Transverse colon (tissue), 3 donors: ENCODE data around the gene TPCN2.

ENCODE experiments used
- POLR2A ChIP-seq: fragments of 450-650 bp; IDR thresholded peaks from one replicate; pipeline ENCODE4 v1.6.1; 2016; ENCODE audit warnings: antibody characterized with exemption, mild to moderate bottlenecking, moderate library complexity
- TF ChIP-seq, protein P1 (sequence below), 5 experiments: fragments of 200-600 bp in 3 of 5; fragments of 450-650 bp in 2 of 5; sonication (generic) in 3 of 5; IDR thresholded peaks; 1 replicate in 2 of 5; 2 replicates in 3 of 5; pipeline ENCODE4 v1.5.1; 2016 to 2017; ENCODE audit warnings: antibody characterized with exemption in 5 of 5, inconsistent platforms in 3 of 5, mild to moderate bottlenecking in 2 of 5, moderate library complexity in 1 of 5

DNA sequence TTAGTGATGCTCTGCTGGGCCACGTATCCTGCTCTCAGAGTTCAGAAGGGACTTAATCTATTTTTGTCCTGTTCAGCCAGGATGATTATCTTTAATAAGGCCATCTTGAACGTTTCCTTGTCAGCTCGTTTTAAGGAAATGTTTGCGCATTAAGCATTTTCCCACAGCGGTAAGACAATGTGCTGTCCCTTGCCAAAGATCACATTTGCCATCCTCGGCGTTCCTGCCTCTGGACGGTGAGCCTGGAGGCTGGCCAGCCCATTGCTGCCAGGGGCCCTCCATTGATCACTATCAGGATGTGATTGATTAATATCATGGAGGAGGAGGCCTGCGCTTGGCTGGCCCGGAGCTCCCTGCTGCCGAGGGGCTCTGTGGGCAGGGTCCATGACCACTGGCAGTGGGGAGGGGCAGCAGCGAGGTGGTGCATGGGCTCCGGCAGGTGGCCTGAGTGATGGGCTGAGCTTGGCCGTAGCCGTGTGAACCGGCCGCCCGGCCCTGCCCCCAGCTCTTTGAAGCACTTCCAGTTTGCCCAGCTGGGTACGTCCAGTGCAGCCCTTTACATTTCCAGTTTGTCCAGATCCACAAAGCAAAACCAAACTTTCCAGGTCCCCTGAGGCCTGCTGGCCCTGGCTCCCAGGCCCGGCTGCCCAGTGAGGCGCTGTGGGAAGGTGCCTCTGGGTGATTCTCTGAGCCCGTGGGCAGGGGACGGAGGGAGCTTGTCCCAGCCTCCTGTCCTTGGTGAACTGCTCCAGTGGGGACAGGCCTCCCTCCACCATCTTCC, 57.5 kb downstream of the TPCN2 start:
- TF ChIP-seq, protein P1, sequence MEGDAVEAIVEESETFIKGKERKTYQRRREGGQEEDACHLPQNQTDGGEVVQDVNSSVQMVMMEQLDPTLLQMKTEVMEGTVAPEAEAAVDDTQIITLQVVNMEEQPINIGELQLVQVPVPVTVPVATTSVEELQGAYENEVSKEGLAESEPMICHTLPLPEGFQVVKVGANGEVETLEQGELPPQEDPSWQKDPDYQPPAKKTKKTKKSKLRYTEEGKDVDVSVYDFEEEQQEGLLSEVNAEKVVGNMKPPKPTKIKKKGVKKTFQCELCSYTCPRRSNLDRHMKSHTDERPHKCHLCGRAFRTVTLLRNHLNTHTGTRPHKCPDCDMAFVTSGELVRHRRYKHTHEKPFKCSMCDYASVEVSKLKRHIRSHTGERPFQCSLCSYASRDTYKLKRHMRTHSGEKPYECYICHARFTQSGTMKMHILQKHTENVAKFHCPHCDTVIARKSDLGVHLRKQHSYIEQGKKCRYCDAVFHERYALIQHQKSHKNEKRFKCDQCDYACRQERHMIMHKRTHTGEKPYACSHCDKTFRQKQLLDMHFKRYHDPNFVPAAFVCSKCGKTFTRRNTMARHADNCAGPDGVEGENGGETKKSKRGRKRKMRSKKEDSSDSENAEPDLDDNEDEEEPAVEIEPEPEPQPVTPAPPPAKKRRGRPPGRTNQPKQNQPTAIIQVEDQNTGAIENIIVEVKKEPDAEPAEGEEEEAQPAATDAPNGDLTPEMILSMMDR (IDR thresholded peaks at IDR 0.05) = no peak
- TF ChIP-seq POLR2A = no peak
